Measurements from ENCODE around the gene IGF2. TPM values are rescaled to one million over a fixed set of nuclear protein-coding genes. Genes with fewer than 3 reads are reported as not detected.

Gene IGF2
- total RNA-seq, 2 experiments from 2014 or later: not detected

DNA sequence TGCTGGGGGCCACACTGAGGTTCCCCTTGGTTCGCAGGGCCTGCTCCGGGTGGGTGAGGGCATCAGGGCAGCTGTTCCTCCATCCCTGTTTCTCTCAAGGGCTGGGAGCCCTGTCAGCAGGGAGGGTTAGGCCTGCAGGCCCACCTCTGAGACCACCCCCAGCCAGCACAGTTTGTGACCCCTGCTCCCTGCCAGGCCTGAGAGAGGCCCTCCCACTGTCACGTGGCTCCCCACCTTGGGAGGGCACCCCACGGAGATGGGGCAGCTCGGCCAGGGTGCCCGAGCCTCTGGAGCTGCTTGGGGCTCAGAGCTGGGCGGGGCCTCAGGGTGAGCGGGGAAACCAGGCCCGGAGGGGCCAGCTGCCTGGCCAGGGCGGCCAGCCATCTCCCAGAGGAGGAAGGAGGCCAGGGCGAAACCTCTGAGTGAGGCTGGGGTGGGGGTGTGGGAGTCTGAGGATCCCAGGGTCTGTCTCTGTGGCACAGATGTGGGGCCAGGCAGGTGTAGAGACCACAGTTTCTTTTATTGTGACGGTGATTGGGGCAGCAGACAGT, 24.3 kb upstream of the IGF2 start:
- H3K36me3 ChIP-seq (ENCODE audit: insufficient read depth, low read length): no peaks in the 10 kb centered on the region
- H3K27me3 ChIP-seq (ENCODE audit: control insufficient read depth in 1 of 2, insufficient read depth in 2 of 2, low read length in 2 of 2): peaks cover 0 to 12% of the 10 kb centered on the region in 2 experiments
- no peaks in the 10 kb centered on the region for H3K4me1 Mint-ChIP-seq (ENCODE audit: low read depth)
- DNase-seq (no peak), ATAC-seq (ENCODE audit: poor library complexity) (no peak)
- H3K9me3 ChIP-seq (ENCODE audit: control insufficient read depth in 1 of 2, insufficient read depth in 1 of 2, low read length in 2 of 2): peaks cover 0 to 5% of the 10 kb centered on the region in 2 experiments
- intact Hi-C loops (cut with DNase I, micrococcal nuclease): no loop called here
- no peak overlapping the region for H3K4me3 ChIP-seq (ENCODE audit: low read length)
- ChIA-PET POLR2A (no interaction called here), CTCF (no interaction called here)
- no peaks in the 10 kb centered on the region for H3K9me3 Mint-ChIP-seq
- no peak overlapping the region for H3K27ac Mint-ChIP-seq
- H3K4me1 ChIP-seq (ENCODE audit: insufficient read depth, low read length): peaks cover 5% of the 10 kb centered on the region
- H3K4me3 Mint-ChIP-seq: no peak overlapping the region
- H3K27me3 Mint-ChIP-seq: peaks cover 12% of the 10 kb centered on the region
- TF ChIP-seq, protein P1, sequence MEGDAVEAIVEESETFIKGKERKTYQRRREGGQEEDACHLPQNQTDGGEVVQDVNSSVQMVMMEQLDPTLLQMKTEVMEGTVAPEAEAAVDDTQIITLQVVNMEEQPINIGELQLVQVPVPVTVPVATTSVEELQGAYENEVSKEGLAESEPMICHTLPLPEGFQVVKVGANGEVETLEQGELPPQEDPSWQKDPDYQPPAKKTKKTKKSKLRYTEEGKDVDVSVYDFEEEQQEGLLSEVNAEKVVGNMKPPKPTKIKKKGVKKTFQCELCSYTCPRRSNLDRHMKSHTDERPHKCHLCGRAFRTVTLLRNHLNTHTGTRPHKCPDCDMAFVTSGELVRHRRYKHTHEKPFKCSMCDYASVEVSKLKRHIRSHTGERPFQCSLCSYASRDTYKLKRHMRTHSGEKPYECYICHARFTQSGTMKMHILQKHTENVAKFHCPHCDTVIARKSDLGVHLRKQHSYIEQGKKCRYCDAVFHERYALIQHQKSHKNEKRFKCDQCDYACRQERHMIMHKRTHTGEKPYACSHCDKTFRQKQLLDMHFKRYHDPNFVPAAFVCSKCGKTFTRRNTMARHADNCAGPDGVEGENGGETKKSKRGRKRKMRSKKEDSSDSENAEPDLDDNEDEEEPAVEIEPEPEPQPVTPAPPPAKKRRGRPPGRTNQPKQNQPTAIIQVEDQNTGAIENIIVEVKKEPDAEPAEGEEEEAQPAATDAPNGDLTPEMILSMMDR (IDR thresholded peaks at IDR 0.05): no peak
- no peaks in the 10 kb centered on the region for H3K36me3 Mint-ChIP-seq (ENCODE audit: low read depth)
- no peak overlapping the region for H3K27ac ChIP-seq (ENCODE audit: low read depth in 1 of 2, low read length in 2 of 2)

DNA sequence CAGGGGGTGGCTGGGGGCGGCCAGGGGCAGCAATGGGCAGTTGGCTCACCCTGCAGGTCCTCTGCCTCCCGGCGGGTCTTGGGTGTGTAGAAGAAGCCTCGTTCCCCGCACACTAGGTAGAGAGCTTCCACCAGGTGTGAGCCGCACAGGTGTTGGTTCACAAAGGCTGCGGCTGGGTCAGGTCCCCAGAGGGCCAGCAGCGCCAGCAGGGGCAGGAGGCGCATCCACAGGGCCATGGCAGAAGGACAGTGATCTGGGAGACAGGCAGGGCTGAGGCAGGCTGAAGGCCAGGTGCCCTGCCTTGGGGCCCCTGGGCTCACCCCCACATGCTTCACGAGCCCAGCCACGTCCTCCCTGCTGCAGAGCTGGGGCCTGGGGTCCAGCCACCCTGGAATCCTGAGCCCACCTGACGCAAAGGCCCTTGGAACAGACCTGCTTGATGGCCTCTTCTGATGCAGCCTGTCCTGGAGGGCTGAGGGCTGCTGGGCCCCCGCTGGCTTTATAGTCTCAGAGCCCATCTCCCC, 21.6 kb upstream of the IGF2 start, which contains the start of gene INS:
TSS of gene INS (minus strand) at position 474 of the 524 bp plus-strand sequence. CDS start at position 236, 238 bp downstream.
- Mint-ChIP-seq H3K27me3 (peaks cover 7% of the 10 kb centered on the region), H3K27ac (no peak within 1 kb of the TSS), H3K4me1 (ENCODE audit: low read depth) (no peaks in the 10 kb centered on the region), H3K4me3 (no peak within 1 kb of the TSS), H3K36me3 (ENCODE audit: low read depth) (no peaks in the 10 kb centered on the region), H3K9me3 (no peaks in the 10 kb centered on the region)
- Histone ChIP-seq H3K9me3 (ENCODE audit: control insufficient read depth in 1 of 2, insufficient read depth in 1 of 2, low read length in 2 of 2) (peaks cover 0 to 5% of the 10 kb centered on the region in 2 experiments), H3K27me3 (ENCODE audit: control insufficient read depth in 1 of 2, insufficient read depth in 2 of 2, low read length in 2 of 2) (peaks cover 0 to 8% of the 10 kb centered on the region in 2 experiments), H3K36me3 (ENCODE audit: insufficient read depth, low read length) (no peaks in the 10 kb centered on the region), H3K27ac (ENCODE audit: low read depth in 1 of 2, low read length in 2 of 2) (no peak within 1 kb of the TSS), H3K4me1 (ENCODE audit: insufficient read depth, low read length) (peaks cover 3% of the 10 kb centered on the region), H3K4me3 (ENCODE audit: low read length) (no peak within 1 kb of the TSS)
- intact Hi-C loops (cut with DNase I, micrococcal nuclease): no loop called here
- ATAC-seq (ENCODE audit: poor library complexity) (no peak), DNase-seq (no peak)
- TF ChIP-seq, protein P1 (IDR thresholded peaks at IDR 0.05): no peak
- ChIA-PET POLR2A (no interaction called here), CTCF (no interaction called here)

DNA sequence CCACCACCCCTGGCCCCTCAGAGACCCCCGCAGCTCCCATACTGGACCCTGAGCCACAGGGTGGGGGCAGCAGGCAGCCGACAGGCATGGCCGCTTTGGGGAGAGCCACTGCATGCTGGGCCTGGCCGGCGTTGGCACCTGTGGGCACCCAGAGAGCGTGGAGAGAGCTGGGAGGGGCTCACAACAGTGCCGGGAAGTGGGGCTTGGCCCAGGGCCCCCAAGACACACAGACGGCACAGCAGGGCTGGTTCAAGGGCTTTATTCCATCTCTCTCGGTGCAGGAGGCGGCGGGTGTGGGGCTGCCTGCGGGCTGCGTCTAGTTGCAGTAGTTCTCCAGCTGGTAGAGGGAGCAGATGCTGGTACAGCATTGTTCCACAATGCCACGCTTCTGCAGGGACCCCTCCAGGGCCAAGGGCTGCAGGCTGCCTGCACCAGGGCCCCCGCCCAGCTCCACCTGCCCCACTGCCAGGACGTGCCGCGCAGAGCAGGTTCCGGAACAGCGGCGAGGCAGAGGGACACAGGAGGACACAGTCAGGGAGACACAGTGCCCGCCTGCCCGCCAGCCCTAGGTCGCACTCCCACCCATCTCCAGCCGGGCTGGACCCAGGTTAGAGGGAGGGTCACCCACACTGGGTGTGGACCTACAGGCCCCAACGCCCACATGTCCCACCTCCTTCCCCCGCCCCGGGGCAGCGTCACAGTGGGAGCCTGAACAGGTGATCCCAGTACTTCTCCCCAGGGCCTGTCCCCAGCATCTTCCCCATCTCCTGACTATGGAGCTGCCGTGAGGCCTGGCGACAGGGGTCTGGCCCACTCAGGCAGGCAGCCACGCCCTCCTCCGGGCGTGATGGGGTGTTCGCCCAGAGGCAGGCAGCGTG, 20.6 kb upstream of the IGF2 start:
- intact Hi-C loops (cut with DNase I, micrococcal nuclease): no loop called here
- no peaks in the 10 kb centered on the region for H3K36me3 ChIP-seq (ENCODE audit: insufficient read depth, low read length)
- Mint-ChIP-seq H3K27me3 (peaks cover 7% of the 10 kb centered on the region), H3K27ac (no peak overlapping the region), H3K4me1 (ENCODE audit: low read depth) (no peaks in the 10 kb centered on the region), H3K9me3 (no peaks in the 10 kb centered on the region), H3K4me3 (no peak overlapping the region), H3K36me3 (ENCODE audit: low read depth) (no peaks in the 10 kb centered on the region)
- POLR2A ChIA-PET: no interaction called here
- H3K9me3 ChIP-seq (ENCODE audit: control insufficient read depth in 1 of 2, insufficient read depth in 1 of 2, low read length in 2 of 2): no peaks in the 10 kb centered on the region
- no peak overlapping the region for H3K4me3 ChIP-seq (ENCODE audit: low read length)
- H3K27ac ChIP-seq (ENCODE audit: low read depth in 1 of 2, low read length in 2 of 2): no peak overlapping the region
- no peaks in the 10 kb centered on the region for H3K27me3 ChIP-seq (ENCODE audit: control insufficient read depth in 1 of 2, insufficient read depth in 2 of 2, low read length in 2 of 2)
- H3K4me1 ChIP-seq (ENCODE audit: insufficient read depth, low read length): peaks cover 3% of the 10 kb centered on the region
- no peak for ATAC-seq (ENCODE audit: poor library complexity)
- CTCF ChIA-PET: no interaction called here
- TF ChIP-seq, protein P1 (IDR thresholded peaks at IDR 0.05): no peak
- DNase-seq: no peak
